Natural killer cell (primary cell): ENCODE results near the gene PTK7. TPM values are rescaled to one million over a fixed set of nuclear protein-coding genes. Genes with fewer than 3 reads are reported as not detected.
"Not testable (repeated sequence)": the region's sequence is repeated elsewhere in the genome, so short reads cannot be mapped to it uniquely, and the experiment has no call there.

Source experiments
- ATAC-seq, 3 donors: fragments of 150-1000 bp in 2 of 3; fragments of 200-7000 bp in 1 of 3; cut with Tn5 transposase; 1 replicate in 1 of 3; 2 replicates in 2 of 3; pipeline ENCODE4 v1.10.0; 2021; ENCODE audit warnings: mild to moderate bottlenecking in 2 of 3, moderate library complexity in 2 of 3
- DNase-seq, 2 donors: peaks; one replicate each; pipeline versions ENCODE4 v3.0.0 to v3.0.0-alpha.2; 2013 to 2021; ENCODE audit warnings: mixed read lengths in 1 of 2
- H3K27ac ChIP-seq: one replicate; pipeline ENCODE4 v1.5.1; 2013; ENCODE audit warnings: mild to moderate bottlenecking, low read length
- H3K27me3 ChIP-seq: one replicate; pipeline ENCODE4 v1.6.1; 2013; ENCODE audit warnings: low read length; ENCODE audit not compliant: control insufficient read depth, insufficient read depth
- H3K36me3 ChIP-seq: one replicate; pipeline ENCODE4 v1.6.1; 2013; ENCODE audit warnings: low read length; ENCODE audit not compliant: control insufficient read depth, insufficient read depth
- H3K4me1 ChIP-seq: one replicate; pipeline ENCODE4 v1.6.1; 2013; ENCODE audit warnings: low read length; ENCODE audit not compliant: control insufficient read depth, insufficient read depth
- H3K4me3 ChIP-seq: one replicate; pipeline ENCODE4 v1.5.1; 2013; ENCODE audit warnings: low read length
- H3K9me3 ChIP-seq: one replicate; pipeline ENCODE4 v1.6.1; 2013; ENCODE audit warnings: low read length; ENCODE audit not compliant: control insufficient read depth, insufficient read depth
- H3K27ac Mint-ChIP-seq, 2 donors: one replicate each; pipeline ENCODE4 v1.8.0; 2022; ENCODE audit warnings: mild to moderate bottlenecking in 2 of 2, mixed read lengths in 2 of 2, moderate library complexity in 1 of 2
- H3K27me3 Mint-ChIP-seq, 2 donors: one replicate each; pipeline ENCODE4 v1.8.0; 2022; ENCODE audit warnings: low read depth in 2 of 2, mixed read lengths in 2 of 2
- H3K36me3 Mint-ChIP-seq: one replicate; pipeline ENCODE4 v1.8.0; 2022; ENCODE audit warnings: mixed read lengths
- H3K4me1 Mint-ChIP-seq, 2 donors: one replicate each; pipeline ENCODE4 v1.8.0; 2022; ENCODE audit warnings: mixed read lengths in 2 of 2
- H3K4me3 Mint-ChIP-seq: one replicate; pipeline ENCODE4 v1.8.0; 2022; ENCODE audit warnings: mild to moderate bottlenecking, moderate library complexity, mixed read lengths
- H3K9me3 Mint-ChIP-seq, 2 donors: one replicate each; pipeline ENCODE4 v1.8.0; 2022; ENCODE audit warnings: mixed read lengths in 2 of 2
- CTCF ChIP-seq: fragments of 200-600 bp; IDR thresholded peaks from one replicate; pipeline ENCODE4 v1.8.0; 2022; ENCODE audit warnings: antibody characterized with exemption
- WGBS: methylation state at CpG from one replicate; pipeline ENCODE4 v1.1.7; 2013; ENCODE audit warnings: missing lambda C conversion rate; ENCODE audit not compliant: insufficient coverage; 5-methylcytosine and 5-hydroxymethylcytosine counted together
- intact Hi-C: fragments of 100-400 bp; cut with micrococcal nuclease; formaldehyde crosslinking; loops from one replicate; pipeline ENCODE4 v1.14.2; 2022
- total RNA-seq, 4 donors: library from RNA; stranded (reverse); fragments of 120-200 nt in 1 of 4; gene quantifications; one replicate each; pipeline versions ENCODE4 v1.2.3 to v1.2.4, GENCODE V29; 2013 to 2022

Gene PTK7
- total RNA-seq, 3 donors from 2014 or later (not counting 1 experiment from before 2014, with no cell fraction given) = 1.7 to 5.6 (median 2.8) TPM

DNA sequence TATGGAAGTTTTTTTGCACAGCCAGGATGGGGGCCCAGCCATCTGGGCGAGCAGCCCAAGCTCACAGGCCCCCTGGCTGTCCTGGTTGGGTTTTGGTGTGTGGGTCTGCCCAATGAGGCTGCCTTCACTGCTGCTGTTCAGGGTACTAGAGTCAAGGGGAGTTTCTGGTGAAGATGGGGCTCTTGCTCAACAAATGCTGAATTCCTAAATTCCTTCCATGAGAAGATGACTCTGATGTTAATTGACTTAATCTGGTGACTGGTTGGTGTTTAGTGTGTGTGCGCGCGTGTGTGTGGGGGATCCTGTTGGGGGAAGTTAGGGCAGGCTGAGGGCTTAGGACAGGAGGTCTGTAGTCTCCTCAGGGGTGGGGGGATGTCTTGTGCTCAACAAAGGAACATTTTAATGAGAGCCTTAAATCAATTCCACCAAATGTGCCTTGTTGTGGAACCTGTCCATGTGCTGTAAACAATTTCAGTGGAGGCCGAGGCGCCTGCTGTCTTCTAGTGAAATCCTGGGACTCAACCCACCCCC lies 1.9 kb downstream of the PTK7 start:
- Histone ChIP-seq H3K27ac (no peak overlapping the region), H3K36me3 (peaks cover 1% of the 10 kb centered on the region), H3K4me3 (no peak overlapping the region), H3K4me1 (peaks cover 20% of the 10 kb centered on the region), H3K27me3 (peaks cover 10% of the 10 kb centered on the region), H3K9me3 (no peaks in the 10 kb centered on the region)
- 94% methylated on average over 6 of the region's 6 CpGs for WGBS
- no peaks in the 10 kb centered on the region for H3K4me1 Mint-ChIP-seq
- TF ChIP-seq CTCF = no peak
- intact Hi-C loops = no loop called here
- H3K9me3 Mint-ChIP-seq = no peaks in the 10 kb centered on the region
- DNase-seq (no peak), ATAC-seq (no peak)
- H3K4me3 Mint-ChIP-seq = peak overlapping the region; percentile 38
- peaks cover 0 to 9% of the 10 kb centered on the region in 2 donors for H3K27me3 Mint-ChIP-seq
- no peak overlapping the region for H3K27ac Mint-ChIP-seq
- peaks cover 1% of the 10 kb centered on the region for H3K36me3 Mint-ChIP-seq

GRCh38 chr6:43078691-43079090 lies 2.6 kb downstream of the PTK7 start:
- 100% methylated on average over 1 of the region's 2 CpGs for WGBS
- no peaks in the 10 kb centered on the region for H3K9me3 Mint-ChIP-seq
- peaks cover 20% of the 10 kb centered on the region for H3K4me1 ChIP-seq
- no peak for ATAC-seq
- H3K36me3 ChIP-seq = no peaks in the 10 kb centered on the region
- no peaks in the 10 kb centered on the region for H3K36me3 Mint-ChIP-seq
- intact Hi-C loops = no loop called here
- no peak for TF ChIP-seq CTCF
- H3K27ac ChIP-seq = no peak overlapping the region
- peaks cover 10% of the 10 kb centered on the region for H3K27me3 ChIP-seq
- H3K4me3 Mint-ChIP-seq = no peak overlapping the region
- H3K27me3 Mint-ChIP-seq = peaks cover 0 to 9% of the 10 kb centered on the region in 2 donors
- DNase-seq = no peak
- no peaks in the 10 kb centered on the region for H3K4me1 Mint-ChIP-seq
- H3K9me3 ChIP-seq = no peaks in the 10 kb centered on the region
- H3K27ac Mint-ChIP-seq = no peak overlapping the region
- H3K4me3 ChIP-seq = no peak overlapping the region

- intact Hi-C loops = no loop called here
- ATAC-seq = no peak
- no peak for DNase-seq
- Mint-ChIP-seq H3K9me3 (no peaks in the 10 kb centered on the region), H3K4me1 (no peaks in the 10 kb centered on the region), H3K27me3 (peaks cover 0 to 9% of the 10 kb centered on the region in 2 donors), H3K4me3 (no peak overlapping the region), H3K36me3 (no peaks in the 10 kb centered on the region), H3K27ac (no peak overlapping the region)
- Histone ChIP-seq H3K27ac (no peak overlapping the region), H3K9me3 (no peaks in the 10 kb centered on the region), H3K4me3 (no peak overlapping the region), H3K36me3 (no peaks in the 10 kb centered on the region), H3K4me1 (peaks cover 13% of the 10 kb centered on the region), H3K27me3 (peaks cover 9% of the 10 kb centered on the region)
- 96% methylated on average over 4 of the region's 4 CpGs for WGBS
- TF ChIP-seq CTCF = no peak
Observed at GRCh38 chr6:43081043-43081442, 4.9 kb downstream of the PTK7 start.

DNA sequence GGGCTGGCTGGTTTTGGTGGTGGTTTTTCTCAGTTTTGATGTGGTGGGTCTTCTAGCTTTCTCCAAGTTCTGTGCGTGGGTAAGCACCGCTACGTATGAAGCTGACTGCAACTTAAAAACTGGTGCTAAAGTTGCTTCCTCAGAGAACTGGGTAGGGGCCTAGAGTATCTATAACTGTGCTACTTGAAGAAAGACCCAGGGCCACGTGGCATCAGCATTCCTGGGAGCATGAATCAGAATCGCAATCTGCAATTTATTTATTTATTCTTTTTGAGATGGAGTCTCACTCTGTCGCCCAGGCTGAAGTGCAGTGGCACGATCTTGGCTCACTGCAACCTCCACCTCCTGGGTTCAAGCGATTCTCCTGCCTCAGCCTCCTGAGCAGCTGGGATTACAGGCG lies 5.8 kb downstream of the PTK7 start:
- H3K9me3 ChIP-seq, H3K9me3 Mint-ChIP-seq, DNase-seq, H3K36me3 ChIP-seq, intact Hi-C loops, ATAC-seq, H3K27ac ChIP-seq, H3K36me3 Mint-ChIP-seq, H3K4me1 Mint-ChIP-seq, H3K4me3 Mint-ChIP-seq, H3K4me1 ChIP-seq, H3K27ac Mint-ChIP-seq, H3K27me3 ChIP-seq, H3K4me3 ChIP-seq, H3K27me3 Mint-ChIP-seq: not testable (repeated sequence)
- 63% methylated on average over 7 of the region's 9 CpGs for WGBS
